ENCODE measurements around the gene VPS13D. TPM values are rescaled to one million over a fixed set of nuclear protein-coding genes. Genes with fewer than 3 reads are reported as not detected.

Gene VPS13D
- total and polyA plus RNA-seq, 4 donors = 10.2 to 68.3 (median 12.6) TPM

- no peak for DNase-seq (ENCODE audit: low spot score)
- no peaks in the 10 kb centered on the region for H3K4me1 ChIP-seq (ENCODE audit: control insufficient read depth in 4 of 4, insufficient read depth in 4 of 4, low read length in 3 of 4)
Measured at GRCh38 chr1:12413664-12414410, 184.0 kb downstream of the VPS13D start.

GRCh38 chr1:12414444-12415018, 184.7 kb downstream of the VPS13D start:
- TF ChIP-seq HNF4A (conservative IDR thresholded peaks at IDR 0.05) (no peak), NR2F2 (IDR thresholded peaks at IDR 0.05) (no peak), GABPA (IDR thresholded peaks at IDR 0.05 in 1 of 2, conservative IDR thresholded peaks at IDR 0.05 in 1 of 2) (no peak), FOXA1 (IDR thresholded peaks at IDR 0.05) (no peak)
- H3K27ac ChIP-seq (ENCODE audit: low read depth in 1 of 2, low read length in 2 of 2) = no peak overlapping the region
- no peaks in the 10 kb centered on the region for H3K4me1 ChIP-seq (ENCODE audit: control insufficient read depth in 4 of 4, insufficient read depth in 4 of 4, low read length in 3 of 4)
- H3K9me3 ChIP-seq (ENCODE audit: control insufficient read depth in 4 of 4, low read length in 3 of 4) = no peaks in the 10 kb centered on the region
- H3K9ac ChIP-seq (ENCODE audit: low read depth in 1 of 2, low read length in 2 of 2) = no peak overlapping the region
- DNase-seq (ENCODE audit: low spot score) = no peak
- no peak overlapping the region for H3K4me3 ChIP-seq (ENCODE audit: low read depth in 1 of 3, low read length in 3 of 3)
- peaks cover 2 to 15% (median 9%) of the 10 kb centered on the region in 4 donors for H3K36me3 ChIP-seq (ENCODE audit: control insufficient read depth in 4 of 4, insufficient read depth in 3 of 4, low read depth in 1 of 4, low read length in 3 of 4)
- WGBS = 93% methylated on average over 2 of the region's 2 CpGs
- no peaks in the 10 kb centered on the region for H3K27me3 ChIP-seq (ENCODE audit: control insufficient read depth in 4 of 4, insufficient read depth in 4 of 4, low read length in 3 of 4)

More at GRCh38 chr1:12413664-12414410, 184.0 kb downstream of the VPS13D start:
- Histone ChIP-seq H3K27ac (ENCODE audit: low read depth in 1 of 2, low read length in 2 of 2) (no peak overlapping the region), H3K9ac (ENCODE audit: low read depth in 1 of 2, low read length in 2 of 2) (no peak overlapping the region), H3K36me3 (ENCODE audit: control insufficient read depth in 4 of 4, insufficient read depth in 3 of 4, low read depth in 1 of 4, low read length in 3 of 4) (peaks cover 2 to 15% (median 9%) of the 10 kb centered on the region in 4 donors), H3K9me3 (ENCODE audit: control insufficient read depth in 4 of 4, low read length in 3 of 4) (no peaks in the 10 kb centered on the region), H3K27me3 (ENCODE audit: control insufficient read depth in 4 of 4, insufficient read depth in 4 of 4, low read length in 3 of 4) (no peaks in the 10 kb centered on the region), H3K4me3 (ENCODE audit: low read depth in 1 of 3, low read length in 3 of 3) (no peak overlapping the region)
- TF ChIP-seq NR2F2 (IDR thresholded peaks at IDR 0.05) = no peak
- WGBS = 98% methylated on average over 7 of the region's 7 CpGs

GRCh38 chr1:12415038-12415466, 185.2 kb downstream of the VPS13D start:
- Histone ChIP-seq H3K4me1 (ENCODE audit: control insufficient read depth in 4 of 4, insufficient read depth in 4 of 4, low read length in 3 of 4) (no peaks in the 10 kb centered on the region), H3K4me3 (ENCODE audit: low read depth in 1 of 3, low read length in 3 of 3) (no peak overlapping the region), H3K27ac (ENCODE audit: low read depth in 1 of 2, low read length in 2 of 2) (no peak overlapping the region), H3K9ac (ENCODE audit: low read depth in 1 of 2, low read length in 2 of 2) (no peak overlapping the region), H3K36me3 (ENCODE audit: control insufficient read depth in 4 of 4, insufficient read depth in 3 of 4, low read depth in 1 of 4, low read length in 3 of 4) (peaks cover 2 to 13% (median 8%) of the 10 kb centered on the region in 4 donors), H3K27me3 (ENCODE audit: control insufficient read depth in 4 of 4, insufficient read depth in 4 of 4, low read length in 3 of 4) (no peaks in the 10 kb centered on the region), H3K9me3 (ENCODE audit: control insufficient read depth in 4 of 4, low read length in 3 of 4) (no peaks in the 10 kb centered on the region)
- TF ChIP-seq TAF1 (conservative IDR thresholded peaks at IDR 0.05) = no peak
- TF ChIP-seq EGR1 (IDR thresholded peaks at IDR 0.05; ENCODE audit: low read depth in 2 of 2) = no peak
- no peak for TF ChIP-seq HNF4G (IDR thresholded peaks at IDR 0.05)
- no peak for TF ChIP-seq CTCF (IDR thresholded peaks at IDR 0.05; ENCODE audit: low read depth, low read length, missing input control)
- no peak for TF ChIP-seq FOXA2 (IDR thresholded peaks at IDR 0.05)
- TF ChIP-seq SP1 (IDR thresholded peaks at IDR 0.05) = no peak
- no peak for TF ChIP-seq MAX (IDR thresholded peaks at IDR 0.05)
- TF ChIP-seq JUND (IDR thresholded peaks at IDR 0.05) = no peak
- no peak for TF ChIP-seq RAD21 (IDR thresholded peaks at IDR 0.05)
- TF ChIP-seq HNF4A (conservative IDR thresholded peaks at IDR 0.05) = no peak
- no peak for TF ChIP-seq NR2F2 (IDR thresholded peaks at IDR 0.05)
- TF ChIP-seq GABPA (IDR thresholded peaks at IDR 0.05 in 1 of 2, conservative IDR thresholded peaks at IDR 0.05 in 1 of 2) = no peak
- no peak for TF ChIP-seq FOXA1 (IDR thresholded peaks at IDR 0.05)
- no peak for TF ChIP-seq ATF3 (IDR thresholded peaks at IDR 0.05)
- no peak for TF ChIP-seq YY1 (IDR thresholded peaks at IDR 0.05)
- no peak for DNase-seq (ENCODE audit: low spot score)
- WGBS = 82% methylated on average over 5 of the region's 5 CpGs

Measured in liver (tissue), 9 donors.